ENCODE data around the gene AMPD2. TPM values are rescaled to one million over a fixed set of nuclear protein-coding genes. Genes with fewer than 3 reads are reported as not detected.

Gene AMPD2
- polyA plus RNA-seq, 1 donor (not counting 4 experiments of a cell fraction or from before 2014, with no cell fraction given) = 17.6 TPM

DNA sequence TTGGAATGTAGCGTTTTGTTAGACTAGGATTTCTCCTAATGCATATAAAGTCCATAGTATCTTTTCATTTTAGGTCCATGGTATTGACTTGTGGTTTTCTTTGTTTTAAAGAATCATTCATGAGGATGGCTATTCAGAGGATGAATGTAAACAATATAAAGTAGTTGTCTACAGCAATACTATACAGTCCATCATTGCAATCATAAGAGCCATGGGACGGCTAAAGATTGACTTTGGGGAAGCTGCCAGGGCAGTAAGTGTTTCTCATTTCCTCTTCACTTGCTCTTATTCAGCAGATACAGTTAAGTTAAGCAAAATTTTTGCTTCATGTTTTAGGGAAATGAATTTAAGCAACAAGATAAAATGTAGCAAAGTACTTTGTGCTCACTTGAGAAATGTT lies 45.9 kb upstream of the AMPD2 start:
- Histone ChIP-seq H3K27ac (ENCODE audit: control insufficient read depth, insufficient read depth, low read length) (no peak overlapping the region), H3K79me2 (ENCODE audit: control insufficient read depth, insufficient read depth, low read length) (peaks cover 60% of the 10 kb centered on the region), H2AFZ (ENCODE audit: control insufficient read depth, low read length) (no peak overlapping the region), H3K4me2 (ENCODE audit: control insufficient read depth, extremely low read depth, insufficient read depth, low read depth, low read length) (no peak overlapping the region), H3K9me3 (ENCODE audit: control insufficient read depth, low read depth, low read length) (no peaks in the 10 kb centered on the region), H3K36me3 (ENCODE audit: control insufficient read depth in 2 of 2, extremely low read depth in 1 of 2, insufficient read depth in 2 of 2, low read length in 2 of 2) (peaks cover 0 to 4% of the 10 kb centered on the region in 2 experiments), H3K9me1 (ENCODE audit: control insufficient read depth, extremely low read depth, insufficient read depth, low read length) (no peaks in the 10 kb centered on the region), H3K27me3 (ENCODE audit: control insufficient read depth, extremely low read depth, insufficient read depth, low read length) (no peaks in the 10 kb centered on the region), H3K4me3 (ENCODE audit: control insufficient read depth in 2 of 3, extremely low read depth in 1 of 3, insufficient read depth in 2 of 3, low read depth in 1 of 3, low read length in 3 of 3) (no peak overlapping the region), H3K4me1 (ENCODE audit: control insufficient read depth, extremely low read depth, insufficient read depth, low read length) (peaks cover 20% of the 10 kb centered on the region), H3K9ac (ENCODE audit: control insufficient read depth, extremely low read depth, insufficient read depth, low read length) (no peak overlapping the region), H4K20me1 (ENCODE audit: control insufficient read depth, extremely low read depth, insufficient read depth, low read length) (peaks cover 12% of the 10 kb centered on the region)
- no peak for TF ChIP-seq EZH2 (IDR thresholded peaks at IDR 0.05; ENCODE audit: low read length)
- TF ChIP-seq, protein P1, sequence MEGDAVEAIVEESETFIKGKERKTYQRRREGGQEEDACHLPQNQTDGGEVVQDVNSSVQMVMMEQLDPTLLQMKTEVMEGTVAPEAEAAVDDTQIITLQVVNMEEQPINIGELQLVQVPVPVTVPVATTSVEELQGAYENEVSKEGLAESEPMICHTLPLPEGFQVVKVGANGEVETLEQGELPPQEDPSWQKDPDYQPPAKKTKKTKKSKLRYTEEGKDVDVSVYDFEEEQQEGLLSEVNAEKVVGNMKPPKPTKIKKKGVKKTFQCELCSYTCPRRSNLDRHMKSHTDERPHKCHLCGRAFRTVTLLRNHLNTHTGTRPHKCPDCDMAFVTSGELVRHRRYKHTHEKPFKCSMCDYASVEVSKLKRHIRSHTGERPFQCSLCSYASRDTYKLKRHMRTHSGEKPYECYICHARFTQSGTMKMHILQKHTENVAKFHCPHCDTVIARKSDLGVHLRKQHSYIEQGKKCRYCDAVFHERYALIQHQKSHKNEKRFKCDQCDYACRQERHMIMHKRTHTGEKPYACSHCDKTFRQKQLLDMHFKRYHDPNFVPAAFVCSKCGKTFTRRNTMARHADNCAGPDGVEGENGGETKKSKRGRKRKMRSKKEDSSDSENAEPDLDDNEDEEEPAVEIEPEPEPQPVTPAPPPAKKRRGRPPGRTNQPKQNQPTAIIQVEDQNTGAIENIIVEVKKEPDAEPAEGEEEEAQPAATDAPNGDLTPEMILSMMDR (optimal IDR thresholded peaks at IDR 0.05 in 1 of 3, IDR thresholded peaks at IDR 0.05 in 1 of 3, conservative IDR thresholded peaks at IDR 0.05 in 1 of 3; ENCODE audit: extremely low read depth in 1 of 3, insufficient read depth in 2 of 3, low read length in 3 of 3) = no peak
- FAIRE-seq = no peak
- no peak for DNase-seq (ENCODE audit: low read depth, low spot score)
- dilution Hi-C loops (cut with MboI; ENCODE audit: extremely low pct_ligation_motif_present, low sequenced_read_pairs) = no loop called here

DNA sequence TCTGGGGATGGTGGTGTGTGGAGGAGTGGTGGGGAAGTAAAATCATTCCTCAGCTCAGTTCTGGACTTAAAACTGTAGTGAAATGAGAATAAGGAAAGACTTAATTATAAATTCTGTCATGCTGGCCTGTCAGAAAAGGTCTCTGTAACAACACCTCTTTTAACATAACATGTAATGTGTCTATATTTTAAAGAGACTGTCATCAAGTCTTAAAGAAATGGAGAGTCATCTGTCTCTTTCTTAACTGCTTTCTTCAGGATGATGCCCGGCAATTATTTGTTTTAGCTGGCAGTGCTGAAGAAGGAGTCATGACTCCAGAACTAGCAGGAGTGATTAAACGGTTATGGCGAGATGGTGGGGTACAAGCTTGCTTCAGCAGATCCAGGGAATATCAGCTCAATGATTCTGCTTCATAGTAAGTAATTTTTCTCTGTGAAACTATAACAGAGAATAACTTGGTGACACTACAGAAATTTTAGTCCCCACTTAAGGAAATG lies 40.6 kb upstream of the AMPD2 start:
- no peaks in the 10 kb centered on the region for H3K9me3 ChIP-seq (ENCODE audit: control insufficient read depth, low read depth, low read length)
- FAIRE-seq (no peak), DNase-seq (ENCODE audit: low read depth, low spot score) (no peak)
- no peak for TF ChIP-seq EZH2 (IDR thresholded peaks at IDR 0.05; ENCODE audit: low read length)
- TF ChIP-seq, protein P1 (optimal IDR thresholded peaks at IDR 0.05 in 1 of 3, IDR thresholded peaks at IDR 0.05 in 1 of 3, conservative IDR thresholded peaks at IDR 0.05 in 1 of 3; ENCODE audit: extremely low read depth in 1 of 3, insufficient read depth in 2 of 3, low read length in 3 of 3) = no peak
- H3K27me3 ChIP-seq (ENCODE audit: control insufficient read depth, extremely low read depth, insufficient read depth, low read length) = no peaks in the 10 kb centered on the region
- H3K9me1 ChIP-seq (ENCODE audit: control insufficient read depth, extremely low read depth, insufficient read depth, low read length) = no peaks in the 10 kb centered on the region
- H3K27ac ChIP-seq (ENCODE audit: control insufficient read depth, insufficient read depth, low read length) = no peak overlapping the region
- H2AFZ ChIP-seq (ENCODE audit: control insufficient read depth, low read length) = no peak overlapping the region
- H3K79me2 ChIP-seq (ENCODE audit: control insufficient read depth, insufficient read depth, low read length) = peaks cover 13% of the 10 kb centered on the region
- H3K9ac ChIP-seq (ENCODE audit: control insufficient read depth, extremely low read depth, insufficient read depth, low read length) = no peak overlapping the region
- dilution Hi-C loops (cut with MboI; ENCODE audit: extremely low pct_ligation_motif_present, low sequenced_read_pairs) = no loop called here
- H3K4me3 ChIP-seq (ENCODE audit: control insufficient read depth in 2 of 3, extremely low read depth in 1 of 3, insufficient read depth in 2 of 3, low read depth in 1 of 3, low read length in 3 of 3) = no peak overlapping the region
- H4K20me1 ChIP-seq (ENCODE audit: control insufficient read depth, extremely low read depth, insufficient read depth, low read length) = no peaks in the 10 kb centered on the region
- H3K4me1 ChIP-seq (ENCODE audit: control insufficient read depth, extremely low read depth, insufficient read depth, low read length) = no peaks in the 10 kb centered on the region
- H3K36me3 ChIP-seq (ENCODE audit: control insufficient read depth in 2 of 2, extremely low read depth in 1 of 2, insufficient read depth in 2 of 2, low read length in 2 of 2) = peaks cover 4 to 9% of the 10 kb centered on the region in 2 experiments
- H3K4me2 ChIP-seq (ENCODE audit: control insufficient read depth, extremely low read depth, insufficient read depth, low read depth, low read length) = no peak overlapping the region
